Astrocyte (in vitro differentiated cells and primary cell): ENCODE measurements around the gene TMEM269. TPM values are rescaled to one million over a fixed set of nuclear protein-coding genes. Genes with fewer than 3 reads are reported as not detected.

Source experiments
- DNase-seq: peaks from one replicate; pipeline ENCODE4 v3.0.0-alpha.2; 2010; ENCODE audit warnings: low read depth
- FAIRE-seq: peaks from 2 replicates; lab custom pipeline; 2011; peaks lifted over from hg19 to GRCh38; lab: Jason Lieb, UNC
- H2AFZ ChIP-seq: 2 replicates; pipeline ENCODE4 v1.6.0; 2012; ENCODE audit warnings: low read depth, low read length, inconsistent platforms
- H3K27ac ChIP-seq: 2 replicates; pipeline ENCODE4 v1.5.1; 2011; ENCODE audit warnings: low read depth, low read length, inconsistent platforms
- H3K27me3 ChIP-seq: 2 replicates; pipeline ENCODE4 v1.6.0; 2011; ENCODE audit warnings: low read length, inconsistent platforms; ENCODE audit not compliant: insufficient read depth
- H3K36me3 ChIP-seq: 2 replicates; pipeline ENCODE4 v1.5.1; 2011; ENCODE audit warnings: low read length, inconsistent platforms; ENCODE audit not compliant: insufficient read depth
- H3K4me1 ChIP-seq: 2 replicates; pipeline ENCODE4 v1.5.1; 2011; ENCODE audit warnings: low read length, inconsistent platforms; ENCODE audit not compliant: insufficient read depth
- H3K4me2 ChIP-seq: 2 replicates; pipeline ENCODE4 v1.6.0; 2012; ENCODE audit warnings: low read length, inconsistent platforms
- H3K4me3 ChIP-seq: 2 replicates; pipeline ENCODE4 v1.5.1; 2011; ENCODE audit warnings: low read depth, mild to moderate bottlenecking, low read length, inconsistent platforms; ENCODE audit not compliant: insufficient read depth
- H3K79me2 ChIP-seq: 2 replicates; pipeline ENCODE4 v1.6.0; 2012; ENCODE audit warnings: mild to moderate bottlenecking, low read length, inconsistent platforms; ENCODE audit not compliant: insufficient read depth
- H3K9ac ChIP-seq: 2 replicates; pipeline ENCODE4 v1.6.0; 2012; ENCODE audit warnings: mild to moderate bottlenecking, low read length, inconsistent platforms
- H3K9me3 ChIP-seq: 2 replicates; pipeline ENCODE4 v1.5.1; 2012; ENCODE audit warnings: low read depth, mild to moderate bottlenecking, low read length, inconsistent platforms; ENCODE audit not compliant: insufficient read depth
- H4K20me1 ChIP-seq: 2 replicates; pipeline ENCODE4 v1.6.0; 2012; ENCODE audit warnings: low read length, inconsistent platforms; ENCODE audit not compliant: insufficient read depth
- H3K27ac Mint-ChIP-seq: one replicate; pipeline ENCODE4 v1.8.0; 2021; ENCODE audit warnings: mild to moderate bottlenecking, mixed read lengths; ENCODE audit not compliant: unreplicated experiment
- H3K27me3 Mint-ChIP-seq: one replicate; pipeline ENCODE4 v1.8.0; 2021; ENCODE audit warnings: low read depth, mixed read lengths; ENCODE audit not compliant: unreplicated experiment
- H3K36me3 Mint-ChIP-seq: one replicate; pipeline ENCODE4 v1.8.0; 2021; ENCODE audit warnings: low read depth, mixed read lengths; ENCODE audit not compliant: unreplicated experiment
- H3K4me1 Mint-ChIP-seq: one replicate; pipeline ENCODE4 v1.8.0; 2021; ENCODE audit warnings: low read depth, mixed read lengths; ENCODE audit not compliant: unreplicated experiment
- H3K4me3 Mint-ChIP-seq: one replicate; pipeline ENCODE4 v1.8.0; 2021; ENCODE audit warnings: mild to moderate bottlenecking, moderate library complexity, mixed read lengths; ENCODE audit not compliant: unreplicated experiment
- H3K9me3 Mint-ChIP-seq: one replicate; pipeline ENCODE4 v1.8.0; 2021; ENCODE audit warnings: mild to moderate bottlenecking, mixed read lengths; ENCODE audit not compliant: unreplicated experiment
- CTCF ChIP-seq: IDR thresholded peaks from 2 replicates; pipeline ENCODE4 v1.5.1; 2011; ENCODE audit warnings: low read depth, mild to moderate bottlenecking, inconsistent platforms, low read length, moderate library complexity; ENCODE audit not compliant: insufficient read depth
- EZH2 ChIP-seq: IDR thresholded peaks from 2 replicates; pipeline ENCODE4 v1.6.1; 2012; ENCODE audit warnings: mild to moderate bottlenecking, low read length, inconsistent platforms; ENCODE audit not compliant: insufficient read depth
- total RNA-seq: library from RNA; stranded (reverse); gene quantifications from 2 replicates; pipeline ENCODE4 v1.2.1, GENCODE V29; 2021

TMEM269 gene
- total RNA-seq, 1 donor from 2014 or later, result 0.09 TPM

GRCh38 chr1:42746436-42747105 lies 38.2 kb upstream of the TMEM269 start:
- TF ChIP-seq EZH2 (no peak), CTCF (no peak)
- H3K36me3 Mint-ChIP-seq, result peaks cover 37% of the 10 kb centered on the region
- Histone ChIP-seq H3K27me3 (no peaks in the 10 kb centered on the region), H3K9ac (no peak overlapping the region), H4K20me1 (peaks cover 54% of the 10 kb centered on the region), H3K79me2 (no peaks in the 10 kb centered on the region), H3K27ac (no peak overlapping the region), H2AFZ (no peak overlapping the region), H3K4me3 (no peak overlapping the region), H3K4me1 (no peaks in the 10 kb centered on the region), H3K9me3 (no peaks in the 10 kb centered on the region), H3K36me3 (peaks cover 23% of the 10 kb centered on the region), H3K4me2 (no peak overlapping the region)
- no peaks in the 10 kb centered on the region for H3K4me1 Mint-ChIP-seq
- no peaks in the 10 kb centered on the region for H3K27me3 Mint-ChIP-seq
- no peak overlapping the region for H3K27ac Mint-ChIP-seq
- H3K4me3 Mint-ChIP-seq, result no peak overlapping the region
- H3K9me3 Mint-ChIP-seq, result peaks cover 2% of the 10 kb centered on the region
- DNase-seq (no peak), FAIRE-seq (no peak)

GRCh38 chr1:42747125-42747524 lies 37.7 kb upstream of the TMEM269 start:
- Histone ChIP-seq H3K9ac (no peak overlapping the region), H3K4me1 (no peaks in the 10 kb centered on the region), H3K4me3 (no peak overlapping the region), H3K4me2 (no peak overlapping the region), H3K27ac (no peak overlapping the region), H3K27me3 (no peaks in the 10 kb centered on the region), H2AFZ (no peak overlapping the region), H3K79me2 (no peaks in the 10 kb centered on the region), H3K9me3 (no peaks in the 10 kb centered on the region), H4K20me1 (peaks cover 59% of the 10 kb centered on the region), H3K36me3 (peaks cover 27% of the 10 kb centered on the region)
- H3K27ac Mint-ChIP-seq, result no peak overlapping the region
- no peaks in the 10 kb centered on the region for H3K27me3 Mint-ChIP-seq
- TF ChIP-seq EZH2 (no peak), CTCF (peak; percentile 32)
- H3K9me3 Mint-ChIP-seq, result peaks cover 2% of the 10 kb centered on the region
- no peak overlapping the region for H3K4me3 Mint-ChIP-seq
- no peak for DNase-seq
- FAIRE-seq, result no peak
- H3K36me3 Mint-ChIP-seq, result peaks cover 42% of the 10 kb centered on the region
- no peaks in the 10 kb centered on the region for H3K4me1 Mint-ChIP-seq

GRCh38 chr1:42748021-42748420 lies 36.8 kb upstream of the TMEM269 start:
- Histone ChIP-seq H3K79me2 (no peaks in the 10 kb centered on the region), H3K4me1 (no peaks in the 10 kb centered on the region), H3K4me3 (no peak overlapping the region), H4K20me1 (peaks cover 68% of the 10 kb centered on the region), H3K9me3 (no peaks in the 10 kb centered on the region), H3K4me2 (no peak overlapping the region), H3K27ac (no peak overlapping the region), H3K27me3 (no peaks in the 10 kb centered on the region), H2AFZ (no peak overlapping the region), H3K9ac (no peak overlapping the region), H3K36me3 (peaks cover 36% of the 10 kb centered on the region)
- Mint-ChIP-seq H3K9me3 (peaks cover 2% of the 10 kb centered on the region), H3K4me1 (no peaks in the 10 kb centered on the region), H3K4me3 (no peak overlapping the region), H3K36me3 (peaks cover 49% of the 10 kb centered on the region), H3K27me3 (no peaks in the 10 kb centered on the region), H3K27ac (no peak overlapping the region)
- no peak for FAIRE-seq
- TF ChIP-seq CTCF (no peak), EZH2 (no peak)
- DNase-seq, result no peak
